Measurements from ENCODE around the gene BCAP29.

DNA sequence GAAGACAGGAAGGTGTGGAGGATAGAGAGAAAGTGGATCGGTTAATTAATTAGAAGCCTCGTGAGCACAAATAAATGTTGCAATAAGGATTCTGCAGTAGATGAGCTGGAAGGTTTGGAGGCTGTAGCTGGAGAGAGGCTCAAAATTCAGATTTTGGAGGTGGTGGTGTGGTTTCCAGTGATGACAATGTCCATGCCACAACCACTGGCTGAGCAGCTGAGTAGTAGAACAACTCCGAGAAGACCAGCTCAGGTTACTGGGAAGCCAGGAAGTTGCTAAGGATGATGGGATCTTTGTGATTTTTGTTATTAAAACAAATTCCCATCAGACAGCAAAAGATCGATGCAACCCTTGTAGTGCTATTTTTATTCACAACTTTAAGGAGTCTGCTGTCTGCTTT lies 88.2 kb downstream of the BCAP29 start:
- TF ChIP-seq, protein P1, sequence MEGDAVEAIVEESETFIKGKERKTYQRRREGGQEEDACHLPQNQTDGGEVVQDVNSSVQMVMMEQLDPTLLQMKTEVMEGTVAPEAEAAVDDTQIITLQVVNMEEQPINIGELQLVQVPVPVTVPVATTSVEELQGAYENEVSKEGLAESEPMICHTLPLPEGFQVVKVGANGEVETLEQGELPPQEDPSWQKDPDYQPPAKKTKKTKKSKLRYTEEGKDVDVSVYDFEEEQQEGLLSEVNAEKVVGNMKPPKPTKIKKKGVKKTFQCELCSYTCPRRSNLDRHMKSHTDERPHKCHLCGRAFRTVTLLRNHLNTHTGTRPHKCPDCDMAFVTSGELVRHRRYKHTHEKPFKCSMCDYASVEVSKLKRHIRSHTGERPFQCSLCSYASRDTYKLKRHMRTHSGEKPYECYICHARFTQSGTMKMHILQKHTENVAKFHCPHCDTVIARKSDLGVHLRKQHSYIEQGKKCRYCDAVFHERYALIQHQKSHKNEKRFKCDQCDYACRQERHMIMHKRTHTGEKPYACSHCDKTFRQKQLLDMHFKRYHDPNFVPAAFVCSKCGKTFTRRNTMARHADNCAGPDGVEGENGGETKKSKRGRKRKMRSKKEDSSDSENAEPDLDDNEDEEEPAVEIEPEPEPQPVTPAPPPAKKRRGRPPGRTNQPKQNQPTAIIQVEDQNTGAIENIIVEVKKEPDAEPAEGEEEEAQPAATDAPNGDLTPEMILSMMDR (conservative IDR thresholded peaks at IDR 0.05; ENCODE audit: low read depth, low read length), result no peak
- no peak for TF ChIP-seq RAD21 (IDR thresholded peaks at IDR 0.05; ENCODE audit: low read length)
- no peak for TF ChIP-seq MXI1 (IDR thresholded peaks at IDR 0.05; ENCODE audit: borderline replicate concordance, low read depth, low read length)
- TF ChIP-seq SMC3 (IDR thresholded peaks at IDR 0.05; ENCODE audit: low read depth, low read length), result no peak
- no peak for TF ChIP-seq POLR2A (IDR thresholded peaks at IDR 0.05; ENCODE audit: low read depth, low read length)
- TF ChIP-seq, protein P2, sequence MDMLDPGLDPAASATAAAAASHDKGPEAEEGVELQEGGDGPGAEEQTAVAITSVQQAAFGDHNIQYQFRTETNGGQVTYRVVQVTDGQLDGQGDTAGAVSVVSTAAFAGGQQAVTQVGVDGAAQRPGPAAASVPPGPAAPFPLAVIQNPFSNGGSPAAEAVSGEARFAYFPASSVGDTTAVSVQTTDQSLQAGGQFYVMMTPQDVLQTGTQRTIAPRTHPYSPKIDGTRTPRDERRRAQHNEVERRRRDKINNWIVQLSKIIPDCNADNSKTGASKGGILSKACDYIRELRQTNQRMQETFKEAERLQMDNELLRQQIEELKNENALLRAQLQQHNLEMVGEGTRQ (IDR thresholded peaks at IDR 0.05; ENCODE audit: low read depth, low read length), result no peak
- no peak for TF ChIP-seq CEBPB (IDR thresholded peaks at IDR 0.05; ENCODE audit: low read depth, low read length)
- TF ChIP-seq RCOR1 (IDR thresholded peaks at IDR 0.05; ENCODE audit: insufficient replicate concordance, low read length), result no peak
